Measurements from ENCODE around the gene CTAGE4. TPM values are rescaled to one million over a fixed set of nuclear protein-coding genes. Genes with fewer than 3 reads are reported as not detected.
A peak's percentile ranks its signal among the peaks of the same experiment; 100 is the strongest.
"Not testable (repeated sequence)": the region's sequence is repeated elsewhere in the genome, so short reads cannot be mapped to it uniquely, and the experiment has no call there.

Gene CTAGE4, protein sequence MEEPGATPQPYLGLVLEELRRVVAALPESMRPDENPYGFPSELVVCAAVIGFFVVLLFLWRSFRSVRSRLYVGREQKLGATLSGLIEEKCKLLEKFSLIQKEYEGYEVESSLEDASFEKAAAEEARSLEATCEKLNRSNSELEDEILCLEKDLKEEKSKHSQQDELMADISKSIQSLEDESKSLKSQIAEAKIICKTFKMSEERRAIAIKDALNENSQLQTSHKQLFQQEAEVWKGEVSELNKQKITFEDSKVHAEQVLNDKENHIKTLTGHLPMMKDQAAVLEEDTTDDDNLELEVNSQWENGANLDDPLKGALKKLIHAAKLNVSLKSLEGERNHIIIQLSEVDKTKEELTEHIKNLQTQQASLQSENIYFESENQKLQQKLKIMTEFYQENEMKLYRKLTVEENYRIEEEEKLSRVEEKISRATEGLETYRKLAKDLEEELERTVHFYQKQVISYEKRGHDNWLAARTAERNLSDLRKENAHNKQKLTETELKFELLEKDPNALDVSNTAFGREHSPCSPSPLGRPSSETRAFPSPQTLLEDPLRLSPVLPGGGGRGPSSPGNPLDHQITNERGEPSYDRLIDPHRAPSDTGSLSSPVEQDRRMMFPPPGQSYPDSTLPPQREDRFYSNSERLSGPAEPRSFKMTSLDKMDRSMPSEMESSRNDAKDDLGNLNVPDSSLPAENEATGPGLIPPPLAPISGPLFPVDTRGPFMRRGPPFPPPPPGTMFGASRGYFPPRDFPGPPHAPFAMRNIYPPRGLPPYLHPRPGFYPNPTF
- 1 to 10 TPM in 1 of 2 donors, not detected in 1; 1.3 TPM for total RNA-seq
- long read RNA-seq = 0 reads

DNA sequence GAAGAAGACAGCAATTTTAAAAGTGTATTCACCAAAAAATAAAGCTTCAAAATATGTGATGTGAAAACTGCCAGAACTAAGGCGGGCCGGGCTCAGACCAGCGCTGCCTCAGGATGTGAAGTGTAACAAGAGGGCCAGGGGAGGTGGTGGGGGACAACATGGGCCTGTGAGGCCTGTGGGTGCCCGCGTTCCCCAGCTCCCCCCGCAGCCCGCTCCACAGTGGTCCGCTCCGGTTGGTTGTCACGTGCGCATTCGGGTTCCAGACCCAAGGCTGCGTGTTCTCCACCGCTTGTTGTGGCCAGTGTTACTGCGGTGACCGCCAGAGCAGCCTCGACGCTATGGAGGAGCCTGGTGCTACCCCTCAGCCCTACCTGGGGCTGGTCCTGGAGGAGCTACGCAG is at the start of gene CTAGE4:
Gene CTAGE4 (plus strand): TSS at position 301 of the 400 bp plus-strand sequence. CDS start 38 bp downstream, at position 339.
- ATAC-seq; DNase-seq; intact Hi-C loops (cut with DNase I): not testable (repeated sequence)

DNA sequence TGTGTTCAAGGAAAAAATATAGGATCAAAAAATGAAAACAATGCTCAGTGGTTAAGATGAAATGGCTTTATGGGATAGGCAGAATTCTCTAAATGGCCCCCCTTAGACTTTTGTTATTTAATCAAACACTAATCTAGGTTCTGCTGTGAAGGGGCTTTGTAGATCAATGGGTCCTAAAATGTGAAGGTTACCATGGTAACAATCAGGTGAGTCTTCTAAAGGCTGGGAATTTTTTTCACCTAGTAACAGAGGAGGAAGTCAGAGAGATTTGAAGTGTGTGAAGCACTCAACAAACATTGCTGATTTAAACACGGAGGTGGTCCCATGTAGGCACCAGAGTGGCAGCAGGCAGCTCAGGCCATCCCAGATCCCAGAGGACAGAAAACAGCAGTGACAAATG is 49.1 kb upstream of the CTAGE4 start:
- intact Hi-C loops (cut with DNase I) = no loop called here
- no peak for ATAC-seq

DNA sequence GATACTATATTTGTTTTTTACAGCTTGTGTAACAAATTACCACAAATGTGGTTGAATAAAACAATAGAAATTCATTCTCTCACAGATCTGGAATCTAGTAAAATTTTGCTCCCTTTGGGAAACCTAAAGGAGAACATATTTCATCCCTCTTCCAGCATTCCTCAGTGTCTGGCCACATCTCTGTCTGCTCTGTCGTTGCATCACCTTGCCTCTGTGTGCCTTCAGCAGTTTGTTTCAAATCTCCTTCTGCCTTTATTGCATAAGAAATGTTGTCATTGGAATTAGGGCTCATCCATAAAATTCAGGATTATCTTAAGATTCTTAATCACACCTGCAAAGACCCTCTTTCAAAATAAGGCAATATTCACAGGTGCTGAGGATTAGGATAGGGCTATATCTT is 45.8 kb upstream of the CTAGE4 start:
- DNase-seq (no peak), ATAC-seq (no peak)
- intact Hi-C loops (cut with DNase I) = no loop called here

More for the DNA sequence above, 49.1 kb upstream of the CTAGE4 start:
- no peak for DNase-seq

DNA sequence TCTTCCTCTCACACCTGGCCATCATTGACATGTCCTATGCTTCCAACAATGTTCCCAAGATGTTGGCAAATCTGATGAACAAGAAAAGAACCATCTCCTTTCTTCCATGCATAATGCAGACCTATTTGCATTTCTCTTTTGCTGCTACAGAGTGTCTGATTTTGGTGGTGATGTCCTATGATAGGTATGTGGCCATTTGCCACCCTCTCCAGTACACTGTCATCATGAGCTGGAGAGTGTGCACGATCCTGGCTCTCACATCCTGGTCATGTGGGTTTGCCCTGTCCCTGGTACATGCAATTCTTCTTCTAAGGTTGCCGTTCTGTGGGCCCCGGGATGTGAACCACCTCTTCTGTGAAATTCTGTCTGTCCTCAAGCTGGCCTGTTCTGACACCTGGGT is 41.1 kb upstream of the CTAGE4 start:
- DNase-seq = no peak
- no peak for ATAC-seq
- intact Hi-C loops (cut with DNase I) = no loop called here

DNA sequence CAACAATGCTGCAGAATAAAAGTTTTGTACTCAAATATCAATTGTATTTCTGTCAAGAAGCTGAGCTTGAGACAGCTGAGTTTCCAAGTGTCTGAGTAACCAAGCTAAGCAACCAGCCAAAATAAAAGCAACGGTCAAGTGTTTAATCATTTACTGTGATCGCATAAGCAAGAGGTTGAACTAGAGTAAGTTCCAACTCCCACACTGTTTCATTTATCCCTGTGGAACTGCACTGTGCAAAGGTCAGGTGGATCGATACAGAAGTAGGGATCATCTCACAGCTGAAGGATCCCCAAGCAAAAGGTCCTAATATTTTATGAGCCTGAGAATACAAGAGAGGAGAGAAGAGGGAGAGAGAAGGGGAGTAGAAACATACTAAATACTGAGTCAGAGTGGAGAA is 38.8 kb upstream of the CTAGE4 start:
- no peak for ATAC-seq
- intact Hi-C loops (cut with DNase I) = no loop called here
- DNase-seq = no peak

DNA sequence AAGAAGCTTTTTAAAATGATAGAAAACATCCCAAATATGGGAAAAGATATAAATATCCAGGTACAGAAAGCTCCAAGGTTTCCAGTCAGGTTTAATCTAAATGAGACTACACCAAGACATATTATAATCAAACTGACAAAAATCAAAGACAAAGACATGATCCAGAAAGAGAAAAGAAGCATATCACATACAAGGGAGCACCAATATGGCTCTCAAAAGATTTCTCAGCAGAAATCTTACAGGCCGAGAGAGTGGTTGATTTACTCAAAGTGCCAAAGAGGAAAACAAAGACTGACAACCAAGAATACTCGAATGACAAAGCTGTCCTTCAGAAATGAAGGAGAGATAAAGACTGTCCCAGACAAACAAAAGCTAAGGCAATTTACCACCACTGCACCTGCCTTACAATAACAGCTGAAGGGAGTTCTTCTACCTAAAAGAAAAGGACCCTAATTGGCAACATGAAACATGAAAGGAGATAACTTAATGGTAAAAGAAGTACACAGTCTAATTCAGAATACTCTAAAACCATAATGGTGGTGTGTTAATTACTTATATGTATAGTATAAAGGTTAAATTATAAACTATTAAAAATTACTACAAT is 34.9 kb upstream of the CTAGE4 start:
- ATAC-seq = no peak
- DNase-seq = no peak
- intact Hi-C loops (cut with DNase I) = no loop called here

DNA sequence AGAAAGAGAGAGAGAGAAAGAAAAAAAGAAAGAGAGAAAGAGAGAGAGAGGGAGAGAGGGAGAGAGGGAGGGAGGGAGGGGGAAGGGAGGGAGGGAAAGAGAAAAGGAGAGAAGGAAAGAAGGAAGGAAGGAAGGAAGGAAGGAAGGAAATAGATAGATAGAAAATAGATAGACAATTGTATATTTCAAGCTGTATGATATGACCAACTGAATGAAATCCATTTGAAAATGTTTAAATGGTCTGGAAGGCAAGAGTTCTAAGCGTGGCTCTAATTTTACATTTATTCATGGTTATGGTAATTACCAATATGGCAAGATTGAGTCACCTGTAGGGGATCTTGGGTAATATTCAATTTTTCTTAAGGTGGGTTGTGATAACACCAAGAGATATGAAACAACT is 24.4 kb upstream of the CTAGE4 start:
- ATAC-seq (no peak), DNase-seq (no peak)
- intact Hi-C loops (cut with DNase I) = no loop called here

DNA sequence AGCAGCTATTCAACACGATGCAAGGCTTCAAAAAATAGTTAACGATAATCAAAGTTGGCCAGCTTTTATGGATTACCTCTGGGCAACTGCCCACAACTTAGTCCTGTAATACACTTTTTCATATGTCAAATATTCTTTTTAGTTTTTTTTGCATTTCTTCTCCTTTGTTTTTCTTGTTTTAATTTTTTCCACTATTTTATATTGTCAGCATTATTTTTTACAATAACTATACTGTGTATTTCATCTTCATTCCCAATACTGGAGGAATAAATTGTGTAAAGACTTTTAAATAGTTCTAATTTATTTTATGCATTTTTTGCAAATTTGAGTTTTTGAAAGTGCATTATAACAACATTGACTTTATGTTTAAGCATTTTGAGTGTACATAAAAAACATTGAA is 18.5 kb upstream of the CTAGE4 start:
- DNase-seq (no peak), ATAC-seq (no peak)
- intact Hi-C loops (cut with DNase I) = no loop called here

DNA sequence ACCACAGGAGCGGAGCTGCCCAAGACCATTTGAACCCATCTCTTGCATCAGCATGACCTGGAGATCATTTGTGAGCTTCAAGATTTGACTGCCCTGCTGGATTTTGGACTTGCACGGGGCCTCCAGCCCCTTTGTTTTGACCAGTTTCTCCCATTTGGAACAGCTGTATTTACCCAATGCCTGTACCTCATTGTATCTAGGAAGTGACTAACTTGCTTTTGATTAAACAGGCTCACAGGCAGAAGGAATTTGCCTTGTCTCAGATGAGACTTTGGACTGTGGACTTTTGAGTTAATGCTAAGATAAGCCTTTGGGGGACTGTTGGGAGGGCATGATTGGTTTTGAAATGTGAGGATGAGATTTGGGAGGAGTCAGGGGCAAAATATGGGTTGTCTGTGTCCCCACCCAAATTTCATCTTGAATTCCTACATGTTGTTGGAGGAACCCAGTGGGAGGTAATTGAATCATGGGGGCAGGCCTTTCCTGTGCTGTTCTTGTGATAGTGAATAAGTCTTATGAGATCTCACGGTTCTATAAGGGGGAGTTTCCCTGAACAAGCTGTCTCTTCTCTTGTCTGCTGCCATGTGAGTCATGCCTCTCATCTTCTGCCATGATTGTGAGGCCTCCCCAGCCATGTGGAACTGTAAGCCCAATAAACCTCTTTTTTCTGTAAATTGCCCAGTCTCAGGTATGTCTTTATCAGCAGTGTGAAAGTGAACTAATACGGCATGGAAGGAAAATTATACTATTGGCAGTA is 11.5 kb upstream of the CTAGE4 start:
- ATAC-seq; DNase-seq; intact Hi-C loops (cut with DNase I): not testable (repeated sequence)

DNA sequence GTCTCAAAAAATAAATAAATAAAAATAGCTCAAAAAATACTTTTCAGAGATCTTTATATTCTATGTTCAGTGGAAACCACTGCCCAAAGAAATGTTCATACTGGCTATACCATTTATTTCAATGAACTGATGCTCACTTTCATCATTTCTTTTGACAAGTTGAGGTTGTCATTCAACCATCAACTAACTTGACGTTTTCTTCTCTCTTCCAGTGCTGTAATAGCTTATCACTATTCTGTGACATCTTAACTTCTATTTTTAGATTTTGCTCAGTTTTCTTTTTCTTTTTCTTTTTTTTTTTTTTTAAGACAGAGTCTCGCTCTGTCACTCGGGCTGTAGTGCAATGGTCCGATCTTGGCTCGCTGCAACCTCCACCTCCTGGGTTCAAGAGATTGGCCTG is 8.7 kb upstream of the CTAGE4 start:
- no peak for ATAC-seq
- no peak for DNase-seq
- intact Hi-C loops (cut with DNase I) = no loop called here

DNA sequence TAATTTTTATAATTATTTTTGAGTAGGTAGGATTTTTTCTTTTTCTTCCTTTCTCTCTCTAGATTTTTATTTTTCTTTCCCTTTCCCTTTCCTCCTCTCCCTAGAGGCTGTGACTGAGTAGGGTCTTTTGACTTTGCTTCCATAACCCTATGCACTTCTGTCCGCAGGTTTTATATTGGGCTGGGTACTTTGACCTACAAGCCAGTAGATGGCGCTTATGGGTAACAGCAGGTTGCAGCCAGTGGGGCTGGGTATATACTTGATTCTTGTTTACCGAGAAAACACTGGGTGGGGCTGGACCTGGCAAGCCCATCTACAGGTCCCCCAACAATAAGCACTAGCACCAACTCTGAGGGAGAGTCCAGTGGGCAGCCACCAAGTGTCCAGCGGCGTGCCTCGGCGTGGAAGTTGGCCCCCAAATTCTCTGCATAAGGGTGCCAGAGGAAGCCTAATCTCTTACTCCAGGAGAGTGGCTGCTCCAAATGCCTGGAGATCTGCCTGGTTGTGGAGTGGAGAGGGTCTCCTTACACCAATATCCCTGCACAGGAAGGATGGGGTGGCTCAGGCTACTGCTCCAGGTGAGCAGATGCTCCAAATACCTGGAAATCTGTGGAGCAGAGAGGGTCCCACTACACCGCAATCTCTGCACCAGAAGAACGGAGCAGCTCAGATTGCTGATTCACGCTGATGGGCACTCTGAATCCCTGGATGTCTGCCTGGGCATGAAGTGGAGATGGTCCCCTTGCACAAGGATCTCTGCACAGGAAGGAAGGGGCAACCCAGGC is 4.7 kb upstream of the CTAGE4 start:
- DNase-seq; intact Hi-C loops (cut with DNase I): not testable (repeated sequence)
- peak; percentile 45 to 80 for ATAC-seq

DNA sequence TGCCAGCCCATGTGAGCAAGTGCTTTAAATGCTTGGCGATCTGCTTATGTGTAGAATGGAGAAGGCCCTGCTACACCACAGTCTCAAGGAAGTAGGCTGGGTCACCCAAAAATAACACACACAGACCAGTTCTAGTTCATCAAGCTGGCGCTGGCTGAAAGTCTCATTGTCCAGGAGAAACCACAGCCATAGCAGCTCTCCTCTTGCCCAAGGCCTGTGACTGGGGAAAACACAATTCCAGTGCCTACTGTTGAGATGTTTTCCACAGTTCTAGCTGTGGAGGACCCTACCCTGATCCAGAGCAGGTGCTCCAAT is 4.1 kb upstream of the CTAGE4 start:
- DNase-seq; intact Hi-C loops (cut with DNase I); ATAC-seq: not testable (repeated sequence)

DNA sequence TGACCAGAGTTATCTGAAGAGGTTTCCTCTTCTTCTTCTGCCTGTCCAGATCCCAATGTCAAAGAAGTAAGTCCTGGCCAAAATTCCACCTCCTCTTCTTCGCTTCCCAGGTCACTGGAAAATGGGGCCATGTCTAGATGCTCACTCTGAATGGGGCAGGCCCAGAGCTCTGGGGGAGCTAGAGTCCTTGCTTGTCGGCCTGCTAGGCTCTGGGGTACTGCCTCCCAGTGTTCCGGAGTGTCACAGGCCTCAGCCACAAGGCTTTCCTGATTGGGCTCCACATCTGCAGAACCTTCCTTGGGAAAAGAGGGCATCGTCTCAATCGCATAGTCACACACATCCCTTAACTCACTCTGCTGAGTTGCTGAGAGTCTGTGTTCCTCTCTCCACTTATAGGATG is 4.6 kb downstream of the CTAGE4 start:
- DNase-seq; ATAC-seq; intact Hi-C loops (cut with DNase I): not testable (repeated sequence)

DNA sequence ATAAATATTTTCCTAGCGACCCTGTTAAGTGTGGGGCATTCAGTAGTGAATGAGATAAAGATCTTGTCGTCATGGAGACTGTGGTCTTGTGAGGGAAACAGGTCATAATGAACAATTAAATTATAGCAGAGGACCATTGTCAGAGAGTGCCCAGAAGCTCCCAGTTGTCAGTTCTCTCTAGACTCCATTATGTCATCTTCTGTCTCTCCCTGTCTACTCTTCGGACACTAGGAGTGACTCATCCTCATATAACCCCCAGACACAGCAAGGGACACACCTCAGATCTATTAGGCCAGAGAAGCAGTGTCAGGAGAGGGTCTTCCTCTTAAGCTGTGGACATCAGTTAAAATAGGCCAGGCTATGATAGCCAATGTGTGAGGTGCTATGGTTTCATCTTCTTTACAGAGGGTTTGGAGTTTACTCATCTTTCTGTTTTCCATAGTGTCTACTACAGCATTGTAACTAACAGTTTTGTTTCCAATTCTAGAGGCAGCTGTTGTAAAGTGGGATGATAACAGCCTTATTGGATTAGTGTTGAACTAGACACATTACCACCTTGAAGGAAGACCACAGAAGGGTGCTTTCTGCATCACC is 5.4 kb downstream of the CTAGE4 start:
- intact Hi-C loops (cut with DNase I); DNase-seq; ATAC-seq: not testable (repeated sequence)

DNA sequence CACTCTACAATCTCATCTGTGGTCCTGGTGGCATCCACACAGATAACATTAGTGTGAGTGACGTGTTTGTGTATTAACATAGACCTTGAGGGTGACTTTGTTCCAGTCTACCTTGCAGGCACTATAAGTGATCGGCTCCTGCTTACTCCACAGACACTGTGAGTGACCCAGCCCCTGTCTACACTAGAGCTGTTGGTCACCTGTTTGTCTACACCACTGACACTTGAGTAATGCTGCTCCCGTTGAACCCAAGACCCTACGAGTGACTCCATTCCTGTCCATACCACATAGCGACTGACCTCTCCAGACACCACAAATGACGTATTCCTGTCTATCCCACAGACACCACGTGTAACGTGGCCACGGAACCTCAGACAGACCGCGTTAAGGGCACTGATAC is 10.5 kb downstream of the CTAGE4 start:
- ATAC-seq = not testable (repeated sequence)

DNA sequence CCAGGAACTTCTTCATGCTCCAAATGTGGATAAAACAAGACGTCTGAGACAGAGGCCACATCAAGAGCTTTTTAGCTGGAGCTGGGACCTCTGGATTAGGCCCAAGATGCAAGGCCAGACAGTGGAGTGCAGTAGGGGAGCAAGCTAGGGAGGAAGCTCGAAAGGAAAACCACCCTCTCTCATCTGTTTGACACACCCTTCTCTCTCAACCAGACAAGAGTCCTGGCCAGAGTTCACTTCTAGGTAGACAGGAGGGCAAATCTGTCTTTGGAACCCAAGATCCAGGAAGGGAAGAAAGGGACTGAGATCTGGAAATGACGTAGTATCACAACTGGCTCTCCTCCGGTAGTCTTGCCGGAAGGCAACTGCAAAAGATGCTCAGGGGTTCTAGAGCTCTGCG is 11.2 kb downstream of the CTAGE4 start:
- DNase-seq; ATAC-seq; intact Hi-C loops (cut with DNase I): not testable (repeated sequence)

More for the DNA sequence above, 10.5 kb downstream of the CTAGE4 start:
- DNase-seq; intact Hi-C loops (cut with DNase I): not testable (repeated sequence)

DNA sequence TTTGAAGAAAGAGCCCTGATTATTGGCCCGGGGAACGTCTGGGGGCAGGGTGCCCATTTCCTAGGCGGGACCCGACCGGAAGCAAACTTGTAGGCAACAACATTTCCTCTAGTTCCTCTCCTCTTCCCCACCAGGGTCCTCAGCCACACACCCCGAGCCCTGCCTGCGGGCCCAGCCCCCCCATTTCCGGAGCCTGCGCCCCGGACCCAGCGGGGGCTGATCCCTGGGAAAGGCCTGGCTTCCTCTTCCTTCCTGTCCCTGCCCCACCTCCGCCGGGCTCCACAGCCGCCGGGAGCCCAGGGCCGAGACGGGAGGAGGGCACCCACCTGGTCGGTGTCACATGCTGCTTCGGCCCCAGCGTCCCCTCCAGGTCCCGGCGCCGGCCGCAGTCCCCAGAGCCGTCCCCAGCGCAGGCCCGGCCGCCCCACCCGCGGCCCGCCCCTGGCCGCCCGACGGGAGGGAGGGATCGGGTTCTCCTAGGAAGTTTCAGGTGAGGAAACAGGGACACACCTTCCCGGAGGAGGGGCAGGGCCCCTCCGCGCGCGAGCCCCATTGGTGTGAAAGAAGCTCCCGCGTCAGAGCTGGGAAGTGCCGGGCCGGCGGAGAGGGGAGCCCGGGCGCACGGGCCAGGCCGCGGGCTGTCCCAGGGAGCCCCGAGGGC is 12.1 kb downstream of the CTAGE4 start, which contains the start of gene ARHGEF35:
Gene ARHGEF35 (minus strand): TSS at position 622 of the 661 bp plus-strand sequence. CDS start 7,450 bp downstream, outside the sequence.
- intact Hi-C loops (cut with DNase I); DNase-seq: not testable (repeated sequence)
- ATAC-seq = peak; percentile 81 to 92
